GM19397 (cell line): ENCODE data around the gene NOS1.

Experiments used
- ATAC-seq: cut with Tn5 transposase; IDR thresholded peaks from one replicate; pipeline ENCODE4 v1.9.1; 2021; ENCODE audit warnings: mild to moderate bottlenecking, moderate library complexity; ENCODE audit not compliant: unreplicated experiment

NOS1 gene

GRCh38 chr12:117363953-117364486 lies 2.6 kb upstream of the NOS1 start:
- ATAC-seq = no peak

GRCh38 chr12:117363056-117363662 lies 1.7 kb upstream of the NOS1 start:
- ATAC-seq = no peak

GRCh38 chr12:117362391-117362790 lies 965 bp upstream of the NOS1 start:
- no peak for ATAC-seq

GRCh38 chr12:117361905-117362304 lies 479 bp upstream of the NOS1 start:
- no peak for ATAC-seq

- no peak for ATAC-seq
These were observed 677 bp downstream of the NOS1 start for GRCh38 chr12:117360551-117361346.

- ATAC-seq = no peak
These were observed 1.2 kb downstream of the NOS1 start for GRCh38 chr12:117360222-117360550.

GRCh38 chr12:117359029-117359845 lies 2.2 kb downstream of the NOS1 start:
- no peak for ATAC-seq

GRCh38 chr12:117356048-117356447 lies 5.4 kb downstream of the NOS1 start:
- ATAC-seq = no peak

- ATAC-seq = no peak
These were observed 8.5 kb downstream of the NOS1 start for GRCh38 chr12:117352883-117353282.

GRCh38 chr12:117352206-117352605 lies 9.2 kb downstream of the NOS1 start:
- ATAC-seq = no peak

- no peak for ATAC-seq
These were observed 11.3 kb downstream of the NOS1 start for GRCh38 chr12:117350140-117350539.

GRCh38 chr12:117347588-117347987 lies 13.8 kb downstream of the NOS1 start:
- ATAC-seq = no peak

GRCh38 chr12:117344716-117345115 lies 16.7 kb downstream of the NOS1 start:
- no peak for ATAC-seq

GRCh38 chr12:117343849-117344248 lies 17.6 kb downstream of the NOS1 start:
- no peak for ATAC-seq

GRCh38 chr12:117343296-117343695 lies 18.1 kb downstream of the NOS1 start:
- no peak for ATAC-seq

- ATAC-seq = no peak
These were observed 18.7 kb downstream of the NOS1 start for GRCh38 chr12:117342682-117343081.

- ATAC-seq = no peak
These were observed 19.2 kb downstream of the NOS1 start for GRCh38 chr12:117342247-117342646.

- no peak for ATAC-seq
These were observed 22.3 kb downstream of the NOS1 start for GRCh38 chr12:117339104-117339503.

GRCh38 chr12:117334855-117335587 lies 26.4 kb downstream of the NOS1 start:
- ATAC-seq = no peak

GRCh38 chr12:117334051-117334450 lies 27.4 kb downstream of the NOS1 start:
- no peak for ATAC-seq

GRCh38 chr12:117333331-117333881 lies 28.0 kb downstream of the NOS1 start:
- no peak for ATAC-seq
